Measurements from ENCODE around the gene DISC1.
"Not testable (repeated sequence)": the region's sequence is repeated elsewhere in the genome, so short reads cannot be mapped to it uniquely, and the experiment has no call there.

The DISC1 gene

GRCh38 chr1:231636157-231636556, 9.6 kb downstream of the DISC1 start:
- TF ChIP-seq CTCF (conservative IDR thresholded peaks at IDR 0.05; ENCODE audit: low read depth, low read length): no peak
- DNase-seq (ENCODE audit: low read depth): no peak
- no peak overlapping the region for H3K4me3 ChIP-seq (ENCODE audit: low read length)

GRCh38 chr1:231636922-231637321, 10.3 kb downstream of the DISC1 start:
- not testable (repeated sequence) for DNase-seq (ENCODE audit: low read depth); H3K4me3 ChIP-seq (ENCODE audit: low read length)

GRCh38 chr1:231638647-231639046, 12.1 kb downstream of the DISC1 start:
- no peak overlapping the region for H3K4me3 ChIP-seq (ENCODE audit: low read length)
- TF ChIP-seq CTCF (conservative IDR thresholded peaks at IDR 0.05; ENCODE audit: low read depth, low read length): no peak
- no peak for DNase-seq (ENCODE audit: low read depth)

GRCh38 chr1:231639819-231640218, 13.2 kb downstream of the DISC1 start:
- TF ChIP-seq CTCF (conservative IDR thresholded peaks at IDR 0.05; ENCODE audit: low read depth, low read length): no peak
- H3K4me3 ChIP-seq (ENCODE audit: low read length): no peak overlapping the region
- no peak for DNase-seq (ENCODE audit: low read depth)

GRCh38 chr1:231641444-231641843, 14.9 kb downstream of the DISC1 start:
- H3K4me3 ChIP-seq (ENCODE audit: low read length); DNase-seq (ENCODE audit: low read depth): not testable (repeated sequence)

- not testable (repeated sequence) for H3K4me3 ChIP-seq (ENCODE audit: low read length); DNase-seq (ENCODE audit: low read depth)
Observed at GRCh38 chr1:231642061-231642460, 15.5 kb downstream of the DISC1 start.

GRCh38 chr1:231642618-231643017, 16.0 kb downstream of the DISC1 start:
- TF ChIP-seq CTCF (conservative IDR thresholded peaks at IDR 0.05; ENCODE audit: low read depth, low read length): no peak
- no peak overlapping the region for H3K4me3 ChIP-seq (ENCODE audit: low read length)
- no peak for DNase-seq (ENCODE audit: low read depth)

- no peak for DNase-seq (ENCODE audit: low read depth)
- TF ChIP-seq CTCF (conservative IDR thresholded peaks at IDR 0.05; ENCODE audit: low read depth, low read length): no peak
- no peak overlapping the region for H3K4me3 ChIP-seq (ENCODE audit: low read length)
Observed at GRCh38 chr1:231643071-231643934, 16.7 kb downstream of the DISC1 start.

- DNase-seq (ENCODE audit: low read depth): no peak
- H3K4me3 ChIP-seq (ENCODE audit: low read length): no peak overlapping the region
- TF ChIP-seq CTCF (conservative IDR thresholded peaks at IDR 0.05; ENCODE audit: low read depth, low read length): no peak
Observed at GRCh38 chr1:231643935-231644237, 17.3 kb downstream of the DISC1 start.

GRCh38 chr1:231645634-231646033, 19.0 kb downstream of the DISC1 start:
- H3K4me3 ChIP-seq (ENCODE audit: low read length); DNase-seq (ENCODE audit: low read depth): not testable (repeated sequence)

GRCh38 chr1:231646165-231646564, 19.6 kb downstream of the DISC1 start:
- not testable (repeated sequence) for H3K4me3 ChIP-seq (ENCODE audit: low read length); DNase-seq (ENCODE audit: low read depth)

- H3K4me3 ChIP-seq (ENCODE audit: low read length); DNase-seq (ENCODE audit: low read depth): not testable (repeated sequence)
Observed at GRCh38 chr1:231651621-231652260, 25.2 kb downstream of the DISC1 start.

Data from retinal pigment epithelial cell (primary cell).